ENCODE results near the gene VPS52.

VPS52 gene

DNA sequence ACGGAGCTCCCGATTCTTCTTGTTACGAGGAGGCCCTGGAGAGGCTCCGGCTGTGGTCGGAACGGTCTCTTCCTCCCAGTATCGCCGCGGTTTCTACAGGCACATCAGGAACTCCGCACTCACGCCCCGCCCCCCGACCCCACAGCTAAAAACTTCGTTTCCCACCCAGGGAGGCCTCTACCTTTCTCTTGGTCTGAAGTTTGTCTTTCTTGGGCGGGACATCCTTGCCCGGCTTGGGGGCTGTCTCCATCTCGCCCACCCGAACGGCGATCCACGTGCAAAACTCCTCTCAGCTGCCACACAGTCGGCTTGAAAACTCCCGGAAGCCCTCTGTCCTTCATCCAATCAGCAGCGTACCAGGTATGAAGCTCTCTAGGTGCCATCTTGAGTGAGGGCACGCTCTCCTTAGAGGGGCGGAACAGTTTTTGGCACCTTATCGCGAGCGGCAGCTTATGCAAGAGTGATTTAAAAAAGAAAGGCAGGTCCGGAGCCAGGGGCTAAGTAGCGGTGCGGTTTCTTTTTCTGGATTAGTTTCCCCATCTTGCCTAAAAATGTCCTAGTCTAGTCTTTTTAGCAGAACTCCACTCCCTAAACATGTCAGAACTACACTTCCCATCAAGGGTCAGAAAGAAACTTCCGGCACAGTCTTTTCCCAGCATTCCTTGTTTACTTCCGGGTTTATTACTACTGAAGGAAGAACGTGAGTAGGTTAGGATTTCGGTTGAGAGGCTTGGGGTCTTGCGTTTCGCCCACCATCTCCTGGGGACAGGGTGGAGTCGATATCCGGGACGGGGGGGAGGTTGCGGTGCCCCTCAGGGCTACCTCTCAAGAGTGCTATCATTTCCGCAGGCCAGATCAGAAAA, 17.5 kb upstream of the VPS52 start, which contains the start of the genes PFDN6 and WDR46 (continued):
- TF ChIP-seq ZBTB1 (tag by site-specific recombination; IDR thresholded peaks at IDR 0.05) (no peak), ZBTB48 (tag by site-specific recombination; IDR thresholded peaks at IDR 0.05) (no peak), ZNF394 (tag by site-specific recombination; IDR thresholded peaks at IDR 0.05; ENCODE audit: borderline replicate concordance) (peak; percentile 21; the same call in 1 of the 2 replicates), ZNF133 (tag by site-specific recombination; IDR thresholded peaks at IDR 0.05) (no peak), ZNF629 (tag by site-specific recombination; IDR thresholded peaks at IDR 0.05) (peak; percentile 68; the same call in 1 of the 2 replicates), ZNF114 (tag by site-specific recombination; IDR thresholded peaks at IDR 0.05) (no peak), ZEB2 (tag by site-specific recombination; IDR thresholded peaks at IDR 0.05) (0 out of 2 replicates have a peak, but pooled peaks have one; percentile 19), ZNF211 (tag by site-specific recombination; IDR thresholded peaks at IDR 0.05; ENCODE audit: low read depth) (no peak), ZNF510 (tag by site-specific recombination; IDR thresholded peaks at IDR 0.05; ENCODE audit: insufficient replicate concordance) (no peak), ZNF664 (tag by site-specific recombination; IDR thresholded peaks at IDR 0.05) (no peak), ZNF202 (tag by site-specific recombination; IDR thresholded peaks at IDR 0.05; ENCODE audit: borderline replicate concordance) (no peak), ZNF391 (tag by site-specific recombination; IDR thresholded peaks at IDR 0.05; ENCODE audit: borderline replicate concordance, low read depth) (no peak), ZNF223 (tag by site-specific recombination; IDR thresholded peaks at IDR 0.05) (no peak), ZNF544 (tag by site-specific recombination; IDR thresholded peaks at IDR 0.05) (no peak), ZNF626 (tag by site-specific recombination; IDR thresholded peaks at IDR 0.05) (no peak), ZNF335 (tag by site-specific recombination; conservative IDR thresholded peaks at IDR 0.05) (peak; percentile 97), ZSCAN16 (tag by site-specific recombination; IDR thresholded peaks at IDR 0.05) (no peak), ZNF140 (tag by site-specific recombination; IDR thresholded peaks at IDR 0.05) (no peak), ZNF791 (tag by site-specific recombination; IDR thresholded peaks at IDR 0.05) (no peak), ZNF155 (tag by site-specific recombination; IDR thresholded peaks at IDR 0.05) (no peak), GLI2 (tag by site-specific recombination; IDR thresholded peaks at IDR 0.05; ENCODE audit: borderline replicate concordance, low read depth) (no peak), ZNF169 (tag by site-specific recombination; IDR thresholded peaks at IDR 0.05) (no peak), ZNF843 (tag by site-specific recombination; IDR thresholded peaks at IDR 0.05) (no peak)
- TF ChIP-seq, protein P1, sequence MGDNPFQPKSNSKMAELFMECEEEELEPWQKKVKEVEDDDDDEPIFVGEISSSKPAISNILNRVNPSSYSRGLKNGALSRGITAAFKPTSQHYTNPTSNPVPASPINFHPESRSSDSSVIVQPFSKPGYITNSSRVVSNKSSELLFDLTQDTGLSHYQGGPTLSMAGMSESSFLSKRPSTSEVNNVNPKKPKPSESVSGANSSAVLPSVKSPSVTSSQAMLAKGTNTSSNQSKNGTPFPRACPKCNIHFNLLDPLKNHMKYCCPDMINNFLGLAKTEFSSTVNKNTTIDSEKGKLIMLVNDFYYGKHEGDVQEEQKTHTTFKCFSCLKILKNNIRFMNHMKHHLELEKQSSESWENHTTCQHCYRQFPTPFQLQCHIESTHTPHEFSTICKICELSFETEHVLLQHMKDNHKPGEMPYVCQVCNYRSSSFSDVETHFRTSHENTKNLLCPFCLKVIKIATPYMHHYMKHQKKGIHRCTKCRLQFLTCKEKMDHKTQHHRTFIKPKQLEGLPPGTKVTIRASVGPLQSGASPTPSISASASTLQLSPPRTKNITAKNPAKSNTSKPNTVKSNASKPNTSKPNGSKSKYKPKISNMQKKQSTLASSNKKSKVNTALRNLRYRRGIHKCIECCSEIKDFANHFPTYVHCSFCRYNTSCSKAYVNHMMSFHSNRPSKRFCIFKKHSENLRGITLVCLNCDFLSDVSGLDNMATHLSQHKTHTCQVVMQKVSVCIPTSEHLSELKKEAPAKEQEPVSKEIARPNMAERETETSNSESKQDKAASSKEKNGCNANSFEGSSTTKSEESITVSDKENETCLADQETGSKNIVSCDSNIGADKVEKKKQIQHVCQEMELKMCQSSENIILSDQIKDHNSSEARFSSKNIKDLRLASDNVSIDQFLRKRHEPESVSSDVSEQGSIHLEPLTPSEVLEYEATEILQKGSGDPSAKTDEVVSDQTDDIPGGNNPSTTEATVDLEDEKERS (tag by site-specific recombination; IDR thresholded peaks at IDR 0.05): no peak
- TF ChIP-seq, protein P2, sequence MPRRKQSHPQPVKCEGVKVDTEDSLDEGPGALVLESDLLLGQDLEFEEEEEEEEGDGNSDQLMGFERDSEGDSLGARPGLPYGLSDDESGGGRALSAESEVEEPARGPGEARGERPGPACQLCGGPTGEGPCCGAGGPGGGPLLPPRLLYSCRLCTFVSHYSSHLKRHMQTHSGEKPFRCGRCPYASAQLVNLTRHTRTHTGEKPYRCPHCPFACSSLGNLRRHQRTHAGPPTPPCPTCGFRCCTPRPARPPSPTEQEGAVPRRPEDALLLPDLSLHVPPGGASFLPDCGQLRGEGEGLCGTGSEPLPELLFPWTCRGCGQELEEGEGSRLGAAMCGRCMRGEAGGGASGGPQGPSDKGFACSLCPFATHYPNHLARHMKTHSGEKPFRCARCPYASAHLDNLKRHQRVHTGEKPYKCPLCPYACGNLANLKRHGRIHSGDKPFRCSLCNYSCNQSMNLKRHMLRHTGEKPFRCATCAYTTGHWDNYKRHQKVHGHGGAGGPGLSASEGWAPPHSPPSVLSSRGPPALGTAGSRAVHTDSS (tag by site-specific recombination; IDR thresholded peaks at IDR 0.05): no peak
- TF ChIP-seq, protein P3, sequence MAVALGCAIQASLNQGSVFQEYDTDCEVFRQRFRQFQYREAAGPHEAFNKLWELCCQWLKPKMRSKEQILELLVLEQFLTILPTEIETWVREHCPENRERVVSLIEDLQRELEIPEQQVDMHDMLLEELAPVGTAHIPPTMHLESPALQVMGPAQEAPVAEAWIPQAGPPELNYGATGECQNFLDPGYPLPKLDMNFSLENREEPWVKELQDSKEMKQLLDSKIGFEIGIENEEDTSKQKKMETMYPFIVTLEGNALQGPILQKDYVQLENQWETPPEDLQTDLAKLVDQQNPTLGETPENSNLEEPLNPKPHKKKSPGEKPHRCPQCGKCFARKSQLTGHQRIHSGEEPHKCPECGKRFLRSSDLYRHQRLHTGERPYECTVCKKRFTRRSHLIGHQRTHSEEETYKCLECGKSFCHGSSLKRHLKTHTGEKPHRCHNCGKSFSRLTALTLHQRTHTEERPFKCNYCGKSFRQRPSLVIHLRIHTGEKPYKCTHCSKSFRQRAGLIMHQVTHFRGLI (tag by site-specific recombination; IDR thresholded peaks at IDR 0.05): no peak
- TF ChIP-seq, protein P4, sequence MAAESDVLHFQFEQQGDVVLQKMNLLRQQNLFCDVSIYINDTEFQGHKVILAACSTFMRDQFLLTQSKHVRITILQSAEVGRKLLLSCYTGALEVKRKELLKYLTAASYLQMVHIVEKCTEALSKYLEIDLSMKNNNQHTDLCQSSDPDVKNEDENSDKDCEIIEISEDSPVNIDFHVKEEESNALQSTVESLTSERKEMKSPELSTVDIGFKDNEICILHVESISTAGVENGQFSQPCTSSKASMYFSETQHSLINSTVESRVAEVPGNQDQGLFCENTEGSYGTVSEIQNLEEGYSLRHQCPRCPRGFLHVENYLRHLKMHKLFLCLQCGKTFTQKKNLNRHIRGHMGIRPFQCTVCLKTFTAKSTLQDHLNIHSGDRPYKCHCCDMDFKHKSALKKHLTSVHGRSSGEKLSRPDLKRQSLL (tag by site-specific recombination; IDR thresholded peaks at IDR 0.05): no peak
- TF ChIP-seq, protein P5, sequence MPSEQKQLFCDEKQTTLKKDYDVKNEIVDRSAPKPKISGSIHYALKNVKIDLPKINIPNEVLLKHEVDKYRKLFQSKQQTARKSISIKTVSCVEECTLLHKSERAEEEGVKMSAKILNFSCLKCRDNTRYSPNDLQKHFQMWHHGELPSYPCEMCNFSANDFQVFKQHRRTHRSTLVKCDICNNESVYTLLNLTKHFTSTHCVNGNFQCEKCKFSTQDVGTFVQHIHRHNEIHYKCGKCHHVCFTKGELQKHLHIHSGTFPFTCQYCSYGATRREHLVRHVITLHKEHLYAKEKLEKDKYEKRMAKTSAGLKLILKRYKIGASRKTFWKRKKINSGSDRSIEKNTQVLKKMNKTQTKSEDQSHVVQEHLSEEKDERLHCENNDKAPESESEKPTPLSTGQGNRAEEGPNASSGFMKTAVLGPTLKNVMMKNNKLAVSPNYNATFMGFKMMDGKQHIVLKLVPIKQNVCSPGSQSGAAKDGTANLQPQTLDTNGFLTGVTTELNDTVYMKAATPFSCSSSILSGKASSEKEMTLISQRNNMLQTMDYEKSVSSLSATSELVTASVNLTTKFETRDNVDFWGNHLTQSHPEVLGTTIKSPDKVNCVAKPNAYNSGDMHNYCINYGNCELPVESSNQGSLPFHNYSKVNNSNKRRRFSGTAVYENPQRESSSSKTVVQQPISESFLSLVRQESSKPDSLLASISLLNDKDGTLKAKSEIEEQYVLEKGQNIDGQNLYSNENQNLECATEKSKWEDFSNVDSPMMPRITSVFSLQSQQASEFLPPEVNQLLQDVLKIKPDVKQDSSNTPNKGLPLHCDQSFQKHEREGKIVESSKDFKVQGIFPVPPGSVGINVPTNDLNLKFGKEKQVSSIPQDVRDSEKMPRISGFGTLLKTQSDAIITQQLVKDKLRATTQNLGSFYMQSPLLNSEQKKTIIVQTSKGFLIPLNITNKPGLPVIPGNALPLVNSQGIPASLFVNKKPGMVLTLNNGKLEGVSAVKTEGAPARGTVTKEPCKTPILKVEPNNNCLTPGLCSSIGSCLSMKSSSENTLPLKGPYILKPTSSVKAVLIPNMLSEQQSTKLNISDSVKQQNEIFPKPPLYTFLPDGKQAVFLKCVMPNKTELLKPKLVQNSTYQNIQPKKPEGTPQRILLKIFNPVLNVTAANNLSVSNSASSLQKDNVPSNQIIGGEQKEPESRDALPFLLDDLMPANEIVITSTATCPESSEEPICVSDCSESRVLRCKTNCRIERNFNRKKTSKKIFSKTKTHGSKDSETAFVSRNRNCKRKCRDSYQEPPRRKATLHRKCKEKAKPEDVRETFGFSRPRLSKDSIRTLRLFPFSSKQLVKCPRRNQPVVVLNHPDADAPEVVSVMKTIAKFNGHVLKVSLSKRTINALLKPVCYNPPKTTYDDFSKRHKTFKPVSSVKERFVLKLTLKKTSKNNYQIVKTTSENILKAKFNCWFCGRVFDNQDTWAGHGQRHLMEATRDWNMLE (tag by site-specific recombination; conservative IDR thresholded peaks at IDR 0.05; ENCODE audit: low read depth): peak; percentile 95
